Stimulated activated memory B cell treated with anti-CD40 and anti-IgM and Interleukin-4, amounts not matched to agents 10 μg/mL and 1 μg/mL and 100 μg/mL, for 72 hours (primary cell): Measurements from ENCODE around the gene CDKL1.
A peak's percentile ranks its signal among the peaks of the same experiment; 100 is the strongest.

Source experiments
- ATAC-seq: fragments of 150-1000 bp; cut with Tn5 transposase; 2 replicates; pipeline ENCODE4 v1.10.0; 2021
- H3K27ac Mint-ChIP-seq: one replicate; pipeline ENCODE4 v1.8.0; 2022; ENCODE audit warnings: mild to moderate bottlenecking, mixed read lengths
- H3K27me3 Mint-ChIP-seq: one replicate; pipeline ENCODE4 v1.8.0; 2022; ENCODE audit warnings: mixed read lengths
- H3K36me3 Mint-ChIP-seq: one replicate; pipeline ENCODE4 v1.8.0; 2022; ENCODE audit warnings: mixed read lengths
- H3K4me1 Mint-ChIP-seq: one replicate; pipeline ENCODE4 v1.8.0; 2022; ENCODE audit warnings: mixed read lengths
- H3K4me3 Mint-ChIP-seq: one replicate; pipeline ENCODE4 v1.8.0; 2022; ENCODE audit warnings: mild to moderate bottlenecking, moderate library complexity, mixed read lengths
- H3K9me3 Mint-ChIP-seq: one replicate; pipeline ENCODE4 v1.8.0; 2022; ENCODE audit warnings: mixed read lengths

CDKL1 gene

GRCh38 chr14:50398189-50398580, 1.5 kb upstream of the CDKL1 start:
- no peak overlapping the region for H3K4me3 Mint-ChIP-seq

GRCh38 chr14:50397390-50398188, 908 bp upstream of the CDKL1 start:
- Mint-ChIP-seq H3K4me1 (peaks cover 37% of the 10 kb centered on the region), H3K27me3 (no peaks in the 10 kb centered on the region), H3K36me3 (peaks cover 7% of the 10 kb centered on the region), H3K4me3 (peak overlapping the region; percentile 82), H3K9me3 (no peaks in the 10 kb centered on the region), H3K27ac (peak overlapping the region; percentile 60)
- ATAC-seq, result no peak

More at GRCh38 chr14:50398189-50398580, 1.5 kb upstream of the CDKL1 start:
- Mint-ChIP-seq H3K27ac (no peak overlapping the region), H3K4me1 (peaks cover 37% of the 10 kb centered on the region), H3K27me3 (no peaks in the 10 kb centered on the region), H3K9me3 (no peaks in the 10 kb centered on the region), H3K36me3 (peaks cover under 1% of the 10 kb centered on the region)
- no peak for ATAC-seq

DNA sequence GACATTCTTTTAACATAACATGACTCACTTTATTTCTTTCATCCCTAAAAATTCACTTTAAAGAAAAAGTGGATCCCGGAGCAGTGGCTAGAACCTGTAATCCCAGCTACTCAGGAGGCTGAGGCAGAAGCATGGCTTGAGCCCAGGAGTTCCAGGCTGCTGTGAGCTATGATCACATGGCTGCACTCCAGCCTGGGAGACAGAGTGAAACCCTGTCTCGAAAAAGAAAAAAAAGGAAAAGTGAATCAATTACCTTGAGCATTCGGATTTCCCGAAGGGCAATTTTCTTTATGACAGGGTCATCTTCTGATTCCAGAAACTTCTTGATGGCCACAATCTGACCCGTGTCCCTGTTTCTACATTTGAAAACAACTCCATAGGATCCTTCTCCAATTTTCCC, 1.2 kb downstream of the CDKL1 start:
- Mint-ChIP-seq H3K4me1 (peaks cover 37% of the 10 kb centered on the region), H3K27me3 (no peaks in the 10 kb centered on the region), H3K4me3 (no peak overlapping the region), H3K36me3 (peaks cover 9% of the 10 kb centered on the region), H3K27ac (no peak overlapping the region), H3K9me3 (no peaks in the 10 kb centered on the region)
- no peak for ATAC-seq

DNA sequence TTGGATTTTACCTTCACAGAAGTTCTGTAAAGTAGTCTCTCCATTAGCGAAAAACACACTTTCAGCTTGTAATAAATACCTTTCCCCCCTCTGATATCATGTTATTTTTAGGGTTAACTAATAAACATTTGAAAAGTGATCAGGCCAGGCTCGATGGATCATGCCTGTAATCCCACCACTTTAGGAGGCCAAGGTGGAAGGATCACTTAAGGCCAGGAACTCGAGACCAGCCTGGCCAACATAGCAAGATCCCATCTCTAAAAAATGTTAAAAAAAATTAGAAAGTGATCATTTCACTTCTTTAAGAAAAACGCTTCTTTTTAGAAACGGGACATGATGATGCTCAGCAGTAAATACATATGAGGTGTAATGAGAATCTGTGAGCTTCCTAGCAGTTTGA, 2.0 kb downstream of the CDKL1 start:
- Mint-ChIP-seq H3K36me3 (peaks cover 9% of the 10 kb centered on the region), H3K9me3 (no peaks in the 10 kb centered on the region), H3K4me3 (no peak overlapping the region), H3K27ac (no peak overlapping the region), H3K27me3 (no peaks in the 10 kb centered on the region), H3K4me1 (peaks cover 31% of the 10 kb centered on the region)
- no peak for ATAC-seq

- Mint-ChIP-seq H3K36me3 (peaks cover 9% of the 10 kb centered on the region), H3K4me1 (peaks cover 12% of the 10 kb centered on the region), H3K9me3 (no peaks in the 10 kb centered on the region), H3K27me3 (no peaks in the 10 kb centered on the region), H3K27ac (no peak overlapping the region), H3K4me3 (no peak overlapping the region)
- ATAC-seq, result no peak
Observed at GRCh38 chr14:50389668-50390441, 6.8 kb downstream of the CDKL1 start.

DNA sequence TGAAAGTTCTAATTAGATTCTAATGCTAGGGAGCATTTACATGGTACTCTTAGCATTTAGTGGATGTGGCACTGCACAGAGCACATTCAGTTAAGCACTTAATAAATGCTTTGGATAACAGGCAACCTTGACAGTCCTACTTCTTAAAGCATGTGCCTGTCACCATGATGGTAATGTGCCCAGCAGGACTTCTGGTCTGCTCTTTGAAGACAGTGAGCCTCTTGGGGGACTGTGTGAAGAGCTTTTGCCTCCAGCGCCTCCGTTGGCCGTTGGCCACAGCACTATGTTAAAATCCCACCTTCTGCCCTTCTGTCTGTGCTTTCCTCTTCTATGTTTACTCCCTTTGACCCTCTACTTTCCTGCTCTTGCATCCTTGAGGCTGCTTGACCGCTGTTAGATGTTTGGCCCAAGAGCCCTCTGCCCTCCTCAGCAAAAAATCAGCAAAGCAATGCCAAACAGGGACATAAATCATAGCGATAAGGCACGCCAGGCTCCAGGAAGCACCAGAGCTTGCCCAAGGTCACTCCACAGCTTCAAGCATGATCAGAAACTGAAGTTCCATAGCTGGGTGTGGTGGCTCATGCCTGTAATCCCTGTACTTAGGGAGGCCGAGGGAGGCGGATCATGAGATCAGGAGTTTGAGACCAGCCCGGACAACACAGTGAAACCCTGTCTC, 8.3 kb downstream of the CDKL1 start:
- no peaks in the 10 kb centered on the region for H3K9me3 Mint-ChIP-seq
- H3K4me1 Mint-ChIP-seq, result no peaks in the 10 kb centered on the region
- no peak overlapping the region for H3K27ac Mint-ChIP-seq
- H3K27me3 Mint-ChIP-seq, result no peaks in the 10 kb centered on the region
- H3K4me3 Mint-ChIP-seq, result no peak overlapping the region
- peaks cover 9% of the 10 kb centered on the region for H3K36me3 Mint-ChIP-seq
- ATAC-seq, result no peak

DNA sequence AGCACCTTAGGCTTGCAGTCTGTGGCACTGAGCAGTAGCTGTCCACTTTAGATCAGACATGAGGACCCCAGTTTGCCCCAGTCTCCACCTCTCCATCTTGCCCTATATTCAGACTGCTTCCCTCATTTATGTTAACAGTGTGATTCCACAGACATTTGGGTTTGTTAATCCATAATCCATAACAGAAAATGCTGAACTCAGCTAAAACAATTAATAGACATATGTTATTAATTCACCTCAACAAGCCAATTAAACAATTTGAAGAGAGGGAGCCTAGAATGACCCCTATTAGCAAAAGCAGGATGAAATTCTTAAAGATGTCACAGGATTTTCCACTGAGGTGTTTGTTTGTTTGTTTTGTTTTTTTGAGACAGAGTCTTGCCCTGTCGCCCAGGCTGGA, 9.1 kb downstream of the CDKL1 start:
- Mint-ChIP-seq H3K27me3 (no peaks in the 10 kb centered on the region), H3K27ac (no peak overlapping the region), H3K9me3 (no peaks in the 10 kb centered on the region), H3K36me3 (peaks cover 2% of the 10 kb centered on the region), H3K4me3 (no peak overlapping the region), H3K4me1 (no peaks in the 10 kb centered on the region)
- ATAC-seq, result no peak

- H3K27ac Mint-ChIP-seq, result no peak overlapping the region
Observed at GRCh38 chr14:50383618-50384225, 13.0 kb downstream of the CDKL1 start.

GRCh38 chr14:50381823-50382287, 14.8 kb downstream of the CDKL1 start:
- Mint-ChIP-seq H3K4me1 (no peaks in the 10 kb centered on the region), H3K4me3 (no peak overlapping the region), H3K27me3 (no peaks in the 10 kb centered on the region), H3K36me3 (no peaks in the 10 kb centered on the region), H3K27ac (no peak overlapping the region), H3K9me3 (no peaks in the 10 kb centered on the region)
- ATAC-seq, result no peak

More at GRCh38 chr14:50383618-50384225, 13.0 kb downstream of the CDKL1 start:
- Mint-ChIP-seq H3K4me1 (no peaks in the 10 kb centered on the region), H3K36me3 (no peaks in the 10 kb centered on the region), H3K9me3 (no peaks in the 10 kb centered on the region), H3K4me3 (no peak overlapping the region), H3K27me3 (no peaks in the 10 kb centered on the region)
- no peak for ATAC-seq

- H3K9me3 Mint-ChIP-seq, result no peaks in the 10 kb centered on the region
- ATAC-seq, result no peak
- no peak overlapping the region for H3K27ac Mint-ChIP-seq
- H3K27me3 Mint-ChIP-seq, result no peaks in the 10 kb centered on the region
- H3K4me1 Mint-ChIP-seq, result no peaks in the 10 kb centered on the region
- no peak overlapping the region for H3K4me3 Mint-ChIP-seq
- H3K36me3 Mint-ChIP-seq, result no peaks in the 10 kb centered on the region
Observed at GRCh38 chr14:50381008-50381407, 15.7 kb downstream of the CDKL1 start.

GRCh38 chr14:50380455-50380854, 16.2 kb downstream of the CDKL1 start:
- no peaks in the 10 kb centered on the region for H3K4me1 Mint-ChIP-seq
- no peak overlapping the region for H3K4me3 Mint-ChIP-seq
- no peak for ATAC-seq
- no peaks in the 10 kb centered on the region for H3K9me3 Mint-ChIP-seq
- no peaks in the 10 kb centered on the region for H3K36me3 Mint-ChIP-seq
- H3K27me3 Mint-ChIP-seq, result no peaks in the 10 kb centered on the region
- H3K27ac Mint-ChIP-seq, result no peak overlapping the region

DNA sequence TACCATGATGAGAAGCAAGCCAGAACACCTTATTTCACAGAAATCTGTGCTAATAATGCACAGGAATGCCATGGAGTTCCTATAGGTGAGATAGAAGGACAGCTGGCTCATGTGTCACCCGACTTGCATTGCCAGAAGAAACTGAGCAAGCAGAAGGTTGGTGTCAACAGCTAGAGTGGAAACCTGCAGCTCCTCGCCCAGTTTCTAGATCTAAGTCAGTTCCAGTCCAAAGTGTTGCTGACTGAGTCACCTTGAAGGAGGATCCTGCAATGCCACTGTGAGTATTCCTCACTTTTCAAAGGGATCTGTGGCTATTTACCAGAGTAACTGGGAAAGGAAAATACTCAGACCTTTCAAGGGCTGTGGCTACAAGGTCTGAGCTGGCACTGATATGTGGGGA, 17.1 kb downstream of the CDKL1 start:
- H3K27me3 Mint-ChIP-seq, result no peaks in the 10 kb centered on the region
- H3K36me3 Mint-ChIP-seq, result no peaks in the 10 kb centered on the region
- H3K4me1 Mint-ChIP-seq, result no peaks in the 10 kb centered on the region
- H3K9me3 Mint-ChIP-seq, result no peaks in the 10 kb centered on the region
- H3K4me3 Mint-ChIP-seq, result no peak overlapping the region
- no peak overlapping the region for H3K27ac Mint-ChIP-seq
- ATAC-seq, result no peak

DNA sequence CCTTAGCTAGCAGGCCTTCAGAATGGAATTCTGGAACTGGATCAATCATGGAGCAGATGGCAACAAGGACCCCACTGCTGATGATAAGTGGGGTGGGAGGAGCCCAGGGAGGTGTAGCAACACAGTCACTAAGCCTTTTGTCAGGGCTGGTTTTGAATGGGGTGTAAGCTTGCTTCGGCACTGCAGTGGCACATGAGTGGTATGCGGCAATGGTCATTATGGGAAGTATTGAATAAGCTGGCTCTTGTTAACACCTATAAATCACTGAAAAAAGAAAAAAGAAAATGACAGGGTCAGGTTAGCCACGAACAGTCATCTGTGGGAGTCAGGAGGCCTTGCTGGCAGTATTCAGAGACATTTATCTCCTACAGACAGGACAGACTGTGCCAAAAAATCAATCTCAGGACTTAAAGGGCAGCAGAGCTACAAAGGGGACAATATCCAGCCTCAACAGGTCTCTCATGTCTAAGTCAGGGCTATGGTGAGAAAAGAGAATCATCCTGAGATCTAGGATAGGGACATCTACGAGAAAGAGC, 19.1 kb downstream of the CDKL1 start:
- H3K36me3 Mint-ChIP-seq, result no peaks in the 10 kb centered on the region
- no peaks in the 10 kb centered on the region for H3K9me3 Mint-ChIP-seq
- H3K27me3 Mint-ChIP-seq, result no peaks in the 10 kb centered on the region
- H3K27ac Mint-ChIP-seq, result no peak overlapping the region
- no peak overlapping the region for H3K4me3 Mint-ChIP-seq
- no peaks in the 10 kb centered on the region for H3K4me1 Mint-ChIP-seq
- ATAC-seq, result no peak

DNA sequence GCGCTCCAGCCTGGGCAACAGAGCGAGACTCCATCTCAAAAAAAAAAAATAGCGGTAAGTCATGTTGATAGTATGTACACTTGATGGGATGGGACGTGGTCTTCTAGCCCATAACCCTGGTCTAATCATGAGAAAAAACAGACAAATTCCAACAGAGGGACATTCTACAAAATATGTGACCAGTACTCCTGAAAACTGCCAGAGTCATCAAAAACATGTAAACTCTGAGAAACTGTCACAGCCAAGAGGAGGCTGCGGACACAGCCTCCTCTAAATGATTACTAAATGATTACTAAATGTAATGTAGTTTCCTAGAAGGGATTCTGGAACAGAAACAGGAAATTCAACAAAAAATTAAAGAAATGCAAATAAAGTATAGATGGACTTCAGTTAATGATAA, 20.9 kb downstream of the CDKL1 start:
- Mint-ChIP-seq H3K9me3 (no peaks in the 10 kb centered on the region), H3K4me3 (no peak overlapping the region), H3K36me3 (no peaks in the 10 kb centered on the region), H3K4me1 (no peaks in the 10 kb centered on the region), H3K27ac (no peak overlapping the region), H3K27me3 (no peaks in the 10 kb centered on the region)
- no peak for ATAC-seq

- Mint-ChIP-seq H3K27me3 (no peaks in the 10 kb centered on the region), H3K9me3 (no peaks in the 10 kb centered on the region), H3K27ac (no peak overlapping the region), H3K4me1 (no peaks in the 10 kb centered on the region), H3K4me3 (no peak overlapping the region), H3K36me3 (no peaks in the 10 kb centered on the region)
- ATAC-seq, result no peak
Observed at GRCh38 chr14:50373959-50374358, 22.7 kb downstream of the CDKL1 start.
